Measurements from ENCODE around the gene UBR3. TPM values are rescaled to one million over a fixed set of nuclear protein-coding genes. Genes with fewer than 3 reads are reported as not detected.

The UBR3 gene
- total RNA-seq, 1 experiment from 2014 or later = 25.5 TPM

Small RNAs within 50 kb of the gene (small RNA-seq; reads per million reads assigned to genes)
- gene RNU6-1006P = 0 reads per million in 2 experiments

Other genes with a start within 250 kb of the UBR3 start
- 32.0 and 34.0 TPM in 2 replicates for gene PPIG, start 243.1 kb upstream of the UBR3 start, total RNA-seq (2014; rRNA removed; shearing (Covaris generic))
- gene CFAP210, start 133.0 kb upstream of the UBR3 start, total RNA-seq (2014; rRNA removed; shearing (Covaris generic)) = 0.12 and 0.20 TPM in 2 replicates
- 3.8 and 5.5 TPM in 2 replicates for gene PHOSPHO2, start 133.0 kb upstream of the UBR3 start, total RNA-seq (2014; rRNA removed; shearing (Covaris generic))
- gene KLHL23, start 93.6 kb upstream of the UBR3 start, total RNA-seq (2014; rRNA removed; shearing (Covaris generic)) = 19.6 and 26.1 TPM in 2 replicates
- gene SSB, start 28.6 kb upstream of the UBR3 start, total RNA-seq (2014; rRNA removed; shearing (Covaris generic)) = 173 and 197 TPM in 2 replicates
- 154 and 170 TPM in 2 replicates for gene METTL5, start 2.5 kb upstream of the UBR3 start, total RNA-seq (2014; rRNA removed; shearing (Covaris generic))